ENCODE data around the gene SCN8A.
A peak's percentile ranks its signal among the peaks of the same experiment; 100 is the strongest.
"Not testable (repeated sequence)": the region's sequence is repeated elsewhere in the genome, so short reads cannot be mapped to it uniquely, and the experiment has no call there.

The SCN8A gene

GRCh38 chr12:51774933-51775332 is 183.9 kb downstream of the SCN8A start:
- no peak for DNase-seq

GRCh38 chr12:51777457-51777856 is 186.4 kb downstream of the SCN8A start:
- no peak for DNase-seq

GRCh38 chr12:51777973-51778372 is 186.9 kb downstream of the SCN8A start:
- no peak for DNase-seq

GRCh38 chr12:51779876-51780275 is 188.8 kb downstream of the SCN8A start:
- no peak for DNase-seq

GRCh38 chr12:51784688-51785087 is 193.7 kb downstream of the SCN8A start:
- DNase-seq, result no peak

- no peak for DNase-seq
These were observed 194.9 kb downstream of the SCN8A start for GRCh38 chr12:51785906-51786305.

GRCh38 chr12:51788876-51789275 is 197.8 kb downstream of the SCN8A start:
- DNase-seq, result no peak

GRCh38 chr12:51792417-51792816 is 201.4 kb downstream of the SCN8A start:
- no peak for DNase-seq

- no peak for DNase-seq
These were observed 202.2 kb downstream of the SCN8A start for GRCh38 chr12:51793201-51793600.

GRCh38 chr12:51797301-51797700 is 206.3 kb downstream of the SCN8A start:
- no peak for DNase-seq

GRCh38 chr12:51798051-51798450 is 207.0 kb downstream of the SCN8A start:
- DNase-seq, result not testable (repeated sequence)

GRCh38 chr12:51798501-51798900 is 207.5 kb downstream of the SCN8A start:
- DNase-seq, result no peak

GRCh38 chr12:51801027-51801426 is 210.0 kb downstream of the SCN8A start:
- no peak for DNase-seq

- DNase-seq, result no peak
These were observed 215.9 kb downstream of the SCN8A start for GRCh38 chr12:51806896-51807295.

- DNase-seq, result no peak
These were observed 218.2 kb downstream of the SCN8A start for GRCh38 chr12:51809193-51809592.

- DNase-seq, result no peak
These were observed 220.5 kb downstream of the SCN8A start for GRCh38 chr12:51811203-51812202.

GRCh38 chr12:51812871-51813270 is 221.8 kb downstream of the SCN8A start:
- DNase-seq, result no peak

GRCh38 chr12:51813931-51814310 is 222.9 kb downstream of the SCN8A start:
- no peak for DNase-seq

- peak; percentile 41 for DNase-seq
These were observed 223.5 kb downstream of the SCN8A start for GRCh38 chr12:51814311-51815088.

GRCh38 chr12:51815571-51815970 is 224.5 kb downstream of the SCN8A start:
- DNase-seq, result no peak

- no peak for DNase-seq
These were observed 226.3 kb downstream of the SCN8A start for GRCh38 chr12:51817027-51817953.

GRCh38 chr12:51818086-51818485 is 227.1 kb downstream of the SCN8A start:
- DNase-seq, result no peak
